Activated CD4-positive, alpha-beta T cell treated with anti-CD3 and anti-CD28 coated beads, Interleukin-2, amount 10 ng/mL, durations not matched to agents 7 days and 5 days (primary cell): ENCODE measurements around the gene MSN. TPM values are rescaled to one million over a fixed set of nuclear protein-coding genes. Genes with fewer than 3 reads are reported as not detected.

Experiments used
- CTCF ChIA-PET: fragments of 350-600 bp; sonication (Branson Sonifier 250); formaldehyde crosslinking; loops from one replicate; lab custom pipeline; 2021; ENCODE audit warnings: antibody characterized with exemption; lab: Charles Lee
- POLR2A ChIA-PET: fragments of 350-600 bp; sonication (Branson Sonifier 250); formaldehyde crosslinking; loops from one replicate; lab custom pipeline; 2021; ENCODE audit warnings: antibody characterized with exemption; lab: Charles Lee
- DNase-seq: peaks from one replicate; pipeline ENCODE4 v3.0.0-alpha.2; 2020
- H3K27ac Mint-ChIP-seq: one replicate; pipeline ENCODE4 v1.8.0; 2021; ENCODE audit warnings: mild to moderate bottlenecking, moderate library complexity, mixed read lengths
- H3K27me3 Mint-ChIP-seq: one replicate; pipeline ENCODE4 v1.8.0; 2021; ENCODE audit warnings: mixed read lengths
- H3K36me3 Mint-ChIP-seq: one replicate; pipeline ENCODE4 v1.8.0; 2021; ENCODE audit warnings: low read depth, mixed read lengths
- H3K4me1 Mint-ChIP-seq: one replicate; pipeline ENCODE4 v1.8.0; 2021; ENCODE audit warnings: mixed read lengths
- H3K4me3 Mint-ChIP-seq: one replicate; pipeline ENCODE4 v1.8.0; 2021; ENCODE audit warnings: mild to moderate bottlenecking, moderate library complexity, mixed read lengths
- H3K9me3 Mint-ChIP-seq: one replicate; pipeline ENCODE4 v1.8.0; 2021; ENCODE audit warnings: mixed read lengths
- total RNA-seq, 2 experiments: library from RNA; stranded (reverse); gene quantifications; one replicate each; pipeline ENCODE4 v1.2.3, GENCODE V29; 2021

Gene MSN
- total RNA-seq, 2 experiments from 2014 or later, result 617 to 728 TPM

- no peak for DNase-seq
- Mint-ChIP-seq H3K4me1 (peaks cover 82% of the 10 kb centered on the region), H3K9me3 (no peaks in the 10 kb centered on the region), H3K4me3 (no peak overlapping the region), H3K27me3 (no peaks in the 10 kb centered on the region), H3K36me3 (peaks cover 60% of the 10 kb centered on the region), H3K27ac (peak overlapping the region; percentile 54)
- ChIA-PET POLR2A (no interaction called here), CTCF (interaction anchor here (0.9 to 1.6 kb wide), 3 partner anchors 10 to 82 kb away, joined by 3 to 6 read pairs (median 3); no protein-coding TSS in a partner anchor)
Measured at GRCh38 chrX:65679071-65679540, 11.7 kb downstream of the MSN start.

GRCh38 chrX:65681810-65682209 lies 14.4 kb downstream of the MSN start:
- H3K27ac Mint-ChIP-seq, result peak overlapping the region; percentile 54
- CTCF ChIA-PET, result interaction anchor here (1.3 kb wide), 1 partner anchor 20 kb away, joined by 3 read pairs; no protein-coding TSS in a partner anchor
- H3K4me3 Mint-ChIP-seq, result no peak overlapping the region
- H3K36me3 Mint-ChIP-seq, result peaks cover 57% of the 10 kb centered on the region
- DNase-seq, result no peak
- no peaks in the 10 kb centered on the region for H3K27me3 Mint-ChIP-seq
- POLR2A ChIA-PET, result no interaction called here
- H3K9me3 Mint-ChIP-seq, result no peaks in the 10 kb centered on the region
- peaks cover 83% of the 10 kb centered on the region for H3K4me1 Mint-ChIP-seq

- CTCF ChIA-PET, result interaction anchor here (1.5 to 8.0 kb wide), 3 partner anchors 11 to 83 kb away, joined by 3 to 58 read pairs (median 6); no protein-coding TSS in a partner anchor
- Mint-ChIP-seq H3K27me3 (no peaks in the 10 kb centered on the region), H3K27ac (peak overlapping the region; percentile 68), H3K9me3 (no peaks in the 10 kb centered on the region), H3K36me3 (peaks cover 58% of the 10 kb centered on the region), H3K4me3 (peak overlapping the region; percentile 32), H3K4me1 (peaks cover 86% of the 10 kb centered on the region)
- no peak for DNase-seq
- POLR2A ChIA-PET, result no interaction called here
Measured at GRCh38 chrX:65685112-65685511, 17.7 kb downstream of the MSN start.

GRCh38 chrX:65686236-65686635 lies 18.8 kb downstream of the MSN start:
- H3K27me3 Mint-ChIP-seq, result no peaks in the 10 kb centered on the region
- ChIA-PET POLR2A (no interaction called here), CTCF (interaction anchor here (0.6 to 8.0 kb wide), 7 partner anchors 9 to 22 kb away, joined by 3 to 58 read pairs (median 4); no protein-coding TSS in a partner anchor)
- DNase-seq, result no peak
- peaks cover 63% of the 10 kb centered on the region for H3K36me3 Mint-ChIP-seq
- no peak overlapping the region for H3K4me3 Mint-ChIP-seq
- no peaks in the 10 kb centered on the region for H3K9me3 Mint-ChIP-seq
- H3K27ac Mint-ChIP-seq, result no peak overlapping the region
- peaks cover 88% of the 10 kb centered on the region for H3K4me1 Mint-ChIP-seq

- CTCF ChIA-PET, result interaction anchor here (0.7 to 8.0 kb wide), 4 partner anchors 8 to 36 kb away, joined by 3 to 58 read pairs (median 8); no protein-coding TSS in a partner anchor
- peaks cover 88% of the 10 kb centered on the region for H3K4me1 Mint-ChIP-seq
Measured at GRCh38 chrX:65687367-65687766, 19.9 kb downstream of the MSN start.

GRCh38 chrX:65688403-65688871 lies 21.0 kb downstream of the MSN start:
- no peaks in the 10 kb centered on the region for H3K27me3 Mint-ChIP-seq
- peaks cover 64% of the 10 kb centered on the region for H3K36me3 Mint-ChIP-seq
- no peak overlapping the region for H3K4me3 Mint-ChIP-seq
- ChIA-PET CTCF (interaction anchor here (1.0 to 8.0 kb wide), 6 partner anchors 9 to 17 kb away, joined by 3 to 58 read pairs (median 4); no protein-coding TSS in a partner anchor), POLR2A (no interaction called here)
- H3K9me3 Mint-ChIP-seq, result no peaks in the 10 kb centered on the region
- DNase-seq, result no peak
- H3K4me1 Mint-ChIP-seq, result peaks cover 87% of the 10 kb centered on the region
- H3K27ac Mint-ChIP-seq, result peak overlapping the region; percentile 66

More at GRCh38 chrX:65687367-65687766, 19.9 kb downstream of the MSN start:
- no peak for DNase-seq
- Mint-ChIP-seq H3K36me3 (peaks cover 65% of the 10 kb centered on the region), H3K9me3 (no peaks in the 10 kb centered on the region), H3K27ac (peak overlapping the region; percentile 22), H3K4me3 (no peak overlapping the region), H3K27me3 (no peaks in the 10 kb centered on the region)
- POLR2A ChIA-PET, result no interaction called here

- peaks cover 68% of the 10 kb centered on the region for H3K36me3 Mint-ChIP-seq
- peak overlapping the region; percentile 66 for H3K27ac Mint-ChIP-seq
- DNase-seq, result no peak
- H3K4me3 Mint-ChIP-seq, result no peak overlapping the region
- POLR2A ChIA-PET, result no interaction called here
- CTCF ChIA-PET, result interaction anchor here (1.0 to 8.0 kb wide), 8 partner anchors 9 to 93 kb away, joined by 3 to 58 read pairs (median 4); no protein-coding TSS in a partner anchor
- H3K4me1 Mint-ChIP-seq, result peaks cover 90% of the 10 kb centered on the region
- no peaks in the 10 kb centered on the region for H3K27me3 Mint-ChIP-seq
- no peaks in the 10 kb centered on the region for H3K9me3 Mint-ChIP-seq
Measured at GRCh38 chrX:65689377-65689776, 21.9 kb downstream of the MSN start.

- H3K9me3 Mint-ChIP-seq, result no peaks in the 10 kb centered on the region
- ChIA-PET POLR2A (no interaction called here), CTCF (interaction anchor here (0.9 to 8.0 kb wide), 6 partner anchors 11 to 94 kb away, joined by 3 to 58 read pairs (median 4); no protein-coding TSS in a partner anchor)
- H3K4me3 Mint-ChIP-seq, result no peak overlapping the region
- H3K4me1 Mint-ChIP-seq, result peaks cover 93% of the 10 kb centered on the region
- H3K36me3 Mint-ChIP-seq, result peaks cover 71% of the 10 kb centered on the region
- H3K27me3 Mint-ChIP-seq, result no peaks in the 10 kb centered on the region
- peak overlapping the region; percentile 62 for H3K27ac Mint-ChIP-seq
- no peak for DNase-seq
Measured at GRCh38 chrX:65690057-65690855, 22.8 kb downstream of the MSN start.

GRCh38 chrX:65695849-65696449 lies 28.5 kb downstream of the MSN start:
- Mint-ChIP-seq H3K36me3 (peaks cover 64% of the 10 kb centered on the region), H3K9me3 (no peaks in the 10 kb centered on the region), H3K27me3 (no peaks in the 10 kb centered on the region), H3K4me3 (peak overlapping the region; percentile 73), H3K27ac (peak overlapping the region; percentile 90), H3K4me1 (peaks cover 91% of the 10 kb centered on the region)
- POLR2A ChIA-PET, result no interaction called here
- CTCF ChIA-PET, result interaction anchor here (1.2 to 3.5 kb wide), 4 partner anchors 20 to 100 kb away, joined by 4 to 18 read pairs (median 5); no protein-coding TSS in a partner anchor
- no peak for DNase-seq

GRCh38 chrX:65696613-65697012 lies 29.2 kb downstream of the MSN start:
- H3K9me3 Mint-ChIP-seq, result no peaks in the 10 kb centered on the region
- CTCF ChIA-PET, result interaction anchor here (0.8 to 3.5 kb wide), 5 partner anchors 10 to 102 kb away, joined by 3 to 18 read pairs (median 4); no protein-coding TSS in a partner anchor

GRCh38 chrX:65697211-65697641 lies 29.8 kb downstream of the MSN start:
- peaks cover 87% of the 10 kb centered on the region for H3K4me1 Mint-ChIP-seq
- H3K27me3 Mint-ChIP-seq, result no peaks in the 10 kb centered on the region
- H3K27ac Mint-ChIP-seq, result peak overlapping the region; percentile 90
- H3K36me3 Mint-ChIP-seq, result peaks cover 65% of the 10 kb centered on the region
- H3K9me3 Mint-ChIP-seq, result no peaks in the 10 kb centered on the region
- DNase-seq, result no peak
- H3K4me3 Mint-ChIP-seq, result peak overlapping the region; percentile 73
- ChIA-PET CTCF (interaction anchor here (0.8 to 3.5 kb wide), 7 partner anchors 10 to 103 kb away, joined by 3 to 18 read pairs (median 4); no protein-coding TSS in a partner anchor), POLR2A (no interaction called here)

More at GRCh38 chrX:65696613-65697012, 29.2 kb downstream of the MSN start:
- H3K36me3 Mint-ChIP-seq, result peaks cover 66% of the 10 kb centered on the region
- no peak for DNase-seq
- H3K4me3 Mint-ChIP-seq, result peak overlapping the region; percentile 73
- peaks cover 92% of the 10 kb centered on the region for H3K4me1 Mint-ChIP-seq
- POLR2A ChIA-PET, result no interaction called here
- H3K27ac Mint-ChIP-seq, result peak overlapping the region; percentile 90
- no peaks in the 10 kb centered on the region for H3K27me3 Mint-ChIP-seq
